OCI-LY1 (cell line): ENCODE data around the gene IRX4.

ENCODE experiments used
- EZH2 ChIP-seq: fragments of 200-600 bp; sonication (generic), shearing (Covaris generic); IDR thresholded peaks from 2 replicates; pipeline ENCODE4 v1.8.0; 2017; ENCODE audit warnings: borderline replicate concordance, mixed run types, mild to moderate bottlenecking, antibody characterized with exemption, low read length, moderate library complexity, mixed read lengths
- TF ChIP-seq, protein P1 (sequence below): fragments of 200-600 bp; sonication (generic), shearing (Covaris generic); IDR thresholded peaks from 2 replicates; pipeline ENCODE4 v1.5.1; 2017; ENCODE audit warnings: mild to moderate bottlenecking, antibody characterized with exemption, low read length, moderate library complexity, mixed read lengths

GRCh38 chr5:1885404-1885755 lies 2.7 kb upstream of the IRX4 start:
- TF ChIP-seq, protein P1, sequence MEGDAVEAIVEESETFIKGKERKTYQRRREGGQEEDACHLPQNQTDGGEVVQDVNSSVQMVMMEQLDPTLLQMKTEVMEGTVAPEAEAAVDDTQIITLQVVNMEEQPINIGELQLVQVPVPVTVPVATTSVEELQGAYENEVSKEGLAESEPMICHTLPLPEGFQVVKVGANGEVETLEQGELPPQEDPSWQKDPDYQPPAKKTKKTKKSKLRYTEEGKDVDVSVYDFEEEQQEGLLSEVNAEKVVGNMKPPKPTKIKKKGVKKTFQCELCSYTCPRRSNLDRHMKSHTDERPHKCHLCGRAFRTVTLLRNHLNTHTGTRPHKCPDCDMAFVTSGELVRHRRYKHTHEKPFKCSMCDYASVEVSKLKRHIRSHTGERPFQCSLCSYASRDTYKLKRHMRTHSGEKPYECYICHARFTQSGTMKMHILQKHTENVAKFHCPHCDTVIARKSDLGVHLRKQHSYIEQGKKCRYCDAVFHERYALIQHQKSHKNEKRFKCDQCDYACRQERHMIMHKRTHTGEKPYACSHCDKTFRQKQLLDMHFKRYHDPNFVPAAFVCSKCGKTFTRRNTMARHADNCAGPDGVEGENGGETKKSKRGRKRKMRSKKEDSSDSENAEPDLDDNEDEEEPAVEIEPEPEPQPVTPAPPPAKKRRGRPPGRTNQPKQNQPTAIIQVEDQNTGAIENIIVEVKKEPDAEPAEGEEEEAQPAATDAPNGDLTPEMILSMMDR: no peak
- no peak for TF ChIP-seq EZH2
